ENCODE measurements around the gene PAXX. TPM values are rescaled to one million over a fixed set of nuclear protein-coding genes. Genes with fewer than 3 reads are reported as not detected.

PAXX gene
- total and polyA plus RNA-seq, 9 of the 15 experiments (the other 6 are each of a cell fraction or from before 2014, with no cell fraction given), result 1.2 to 175 (median 38.5) TPM

GRCh38 chr9:136949239-136949816, 42.9 kb upstream of the PAXX start:
- intact Hi-C loops (cut with micrococcal nuclease) (loop anchor here (5.0 kb wide), 2 partner anchors 43 to 162 kb away; partner anchors contain the start of gene PAXX), in situ Hi-C loops (cut with MboI) (loop anchor here (5.0 kb wide), 1 partner anchor 88 kb away; no protein-coding TSS in a partner anchor)
- Histone ChIP-seq H3K9ac (ENCODE audit: insufficient read depth in 1 of 2, low read depth in 2 of 2, low read length in 2 of 2) (peak overlapping the region; percentile 68 to 92; a peak in 3 of 4 replicates), H3K4me1 (replicated peaks in 1 of 2; ENCODE audit: control insufficient read depth in 2 of 2, insufficient read depth in 2 of 2, low read length in 2 of 2) (peaks cover 16 to 81% of the 10 kb centered on the region in 2 experiments), H3K27me3 (ENCODE audit: control insufficient read depth in 2 of 2, insufficient read depth in 2 of 2, low read length in 2 of 2) (no peaks in the 10 kb centered on the region), H3K36me3 (ENCODE audit: control insufficient read depth, insufficient read depth, low read length) (no peaks in the 10 kb centered on the region), H2AFZ (ENCODE audit: low read depth, low read length) (peak overlapping the region; percentile 78), H3K4me2 (ENCODE audit: insufficient read depth, low read length) (peak overlapping the region; percentile 74), H3K27ac (ENCODE audit: extremely low read depth, low read depth, low read length) (0 out of 3 replicates have a peak overlapping the region, but pooled peaks have one; percentile 32), H4K20me1 (replicated peaks; ENCODE audit: control insufficient read depth, insufficient read depth, low read length) (no peaks in the 10 kb centered on the region), H3K4me3 (peak overlapping the region; percentile 51), H3K9me1 (ENCODE audit: control insufficient read depth, insufficient read depth, low read length) (peaks cover 2% of the 10 kb centered on the region), H3K79me2 (ENCODE audit: control insufficient read depth, insufficient read depth, low read length) (peaks cover 2% of the 10 kb centered on the region; the same call in 1 of the 3 replicates), H3K9me3 (replicated peaks; ENCODE audit: control insufficient read depth, insufficient read depth, low read depth, low read length) (no peaks in the 10 kb centered on the region)
- no peak for FAIRE-seq
- no TSS peak for BruUV-seq (replicated peaks)
- peak; percentile 2 for ATAC-seq
- no peak for TF ChIP-seq MBD2 (IDR thresholded peaks at IDR 0.05; ENCODE audit: borderline replicate concordance, low read depth)
- TF ChIP-seq ZNF263 (CRISPR knock-in tag; IDR thresholded peaks at IDR 0.05; ENCODE audit: borderline replicate concordance), result peak; percentile 56; the same call in 1 of the 2 replicates
- TF ChIP-seq PRDM10 (IDR thresholded peaks at IDR 0.05; ENCODE audit: partially characterized antibody), result peak; percentile 11
- peak; percentile 8 for TF ChIP-seq SETDB1 (IDR thresholded peaks at IDR 0.05; ENCODE audit: low read length)
- 0 out of 2 replicates have a peak, but pooled peaks have one; percentile 38 for TF ChIP-seq ZNF395 (CRISPR knock-in tag; IDR thresholded peaks at IDR 0.05)
- 29% methylated on average over 11 of the region's 22 CpGs for WGBS (ENCODE audit: insufficient coverage, low coverage, missing lambda C conversion rate)
- ChIA-PET POLR2A (interaction anchor here (0.6 to 1.0 kb wide), 2 partner anchors 13 to 26 kb away, joined by 3 read pairs; no protein-coding TSS in a partner anchor), CTCF (ENCODE audit: low intra/inter-chr PET ratio) (interaction anchor here (2.0 to 3.4 kb wide), 2 partner anchors 79 to 85 kb away, joined by 17 to 47 read pairs; partner anchors contain the start of gene ABCA2)
- no peak for DNase-seq (ENCODE audit: extremely low read depth in 1 of 4, low spot score in 3 of 4)

All from K562 (cell line).